ENCODE measurements around the gene KISS1.

KISS1 gene

DNA sequence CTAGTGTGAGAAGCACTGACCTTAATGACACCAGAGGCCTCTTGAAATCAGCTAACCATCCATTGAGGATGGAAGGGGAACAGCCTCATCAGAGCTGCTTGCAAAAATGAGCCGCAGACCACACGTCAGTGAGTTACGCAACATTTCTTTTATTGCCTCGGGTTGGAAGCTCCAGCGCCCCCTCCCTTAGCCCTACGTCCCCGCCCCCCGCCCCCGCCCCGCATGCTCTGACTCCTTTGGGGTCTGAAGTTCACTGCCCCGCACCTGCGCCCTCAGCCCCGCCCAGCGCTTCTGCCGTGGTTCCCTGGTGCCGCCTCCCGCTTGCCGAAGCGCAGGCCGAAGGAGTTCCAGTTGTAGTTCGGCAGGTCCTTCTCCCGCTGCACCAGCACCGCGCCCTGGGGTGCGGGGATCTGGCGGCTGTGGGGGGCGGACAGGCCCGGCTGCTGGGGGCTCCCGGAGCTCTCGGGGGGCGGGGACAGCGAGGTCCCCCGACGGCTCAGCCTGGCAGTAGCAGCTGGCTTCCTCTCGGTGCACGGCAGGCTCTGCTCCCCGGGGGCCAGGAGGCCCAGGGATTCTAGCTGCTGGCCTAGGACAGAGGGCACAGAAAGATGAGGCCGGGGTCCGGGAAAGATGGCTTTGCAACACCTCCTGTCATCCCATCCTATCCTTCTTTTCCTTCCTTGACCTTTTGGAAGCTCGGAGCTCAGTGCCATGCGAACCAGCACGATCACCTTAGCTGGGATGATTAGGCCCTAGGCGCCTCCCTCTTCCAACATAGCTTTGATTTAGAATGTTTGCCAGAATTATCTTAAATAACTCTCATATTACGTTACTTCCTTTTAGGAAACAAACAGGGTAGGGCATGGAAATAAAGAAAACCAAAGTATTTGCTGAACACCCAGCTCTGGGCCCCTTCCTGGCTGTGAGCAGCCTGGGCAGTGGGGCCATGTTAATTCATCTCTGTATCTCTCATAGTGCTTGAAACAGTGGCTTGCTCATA lies 5.8 kb downstream of the KISS1 start:
- no peak for DNase-seq

DNA sequence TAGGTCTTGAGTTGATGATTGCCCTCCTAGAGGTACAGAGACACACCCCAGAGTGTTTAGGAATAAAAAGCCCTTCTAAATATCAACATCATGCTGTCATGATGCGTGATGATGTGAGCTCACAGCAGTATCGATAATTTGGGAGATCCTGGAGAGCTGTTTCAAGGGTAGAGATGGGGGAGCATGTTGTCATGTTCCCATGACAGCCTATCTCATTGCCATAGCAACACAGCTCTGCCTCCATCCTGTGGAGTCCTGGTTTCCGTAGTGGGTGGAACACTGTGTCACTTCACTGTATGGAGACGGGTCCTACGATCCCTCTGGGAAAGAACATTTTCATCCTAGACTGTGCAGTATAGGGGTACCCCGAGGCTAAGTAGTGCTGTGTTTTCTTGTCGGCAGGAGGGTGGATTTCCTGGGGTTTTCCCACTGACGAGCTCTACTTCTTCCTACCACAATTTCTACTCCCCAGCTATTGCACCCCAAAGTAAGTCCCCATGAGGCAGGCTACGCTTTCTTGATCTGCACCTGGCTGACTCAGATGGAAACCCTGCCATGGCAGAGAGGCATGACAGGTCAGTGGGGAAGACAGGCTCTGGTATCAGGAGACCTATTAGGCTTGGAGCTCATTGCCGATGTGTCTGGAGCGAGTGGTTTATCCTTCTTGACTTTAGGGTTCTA lies 7.2 kb downstream of the KISS1 start:
- DNase-seq = no peak

DNA sequence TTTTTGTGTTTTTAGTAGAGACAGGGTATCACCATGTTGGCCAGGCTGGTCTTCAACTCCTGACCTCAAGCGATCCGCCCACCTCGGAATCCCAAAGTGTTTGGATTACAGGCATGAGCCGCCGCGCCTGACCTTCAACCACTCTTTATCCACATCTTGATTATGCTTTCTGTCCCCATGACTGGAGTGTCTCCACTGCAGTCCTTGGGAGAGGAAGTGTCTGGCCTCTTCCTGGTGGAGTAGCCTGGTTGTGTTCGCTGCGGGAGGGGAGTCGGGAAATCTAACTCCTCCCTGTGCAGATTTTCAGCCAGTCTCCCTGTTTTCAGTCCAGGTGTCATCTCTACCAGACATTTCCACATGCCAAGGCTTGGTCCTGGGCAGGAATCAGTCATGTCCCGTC lies 9.7 kb downstream of the KISS1 start:
- DNase-seq = no peak

DNA sequence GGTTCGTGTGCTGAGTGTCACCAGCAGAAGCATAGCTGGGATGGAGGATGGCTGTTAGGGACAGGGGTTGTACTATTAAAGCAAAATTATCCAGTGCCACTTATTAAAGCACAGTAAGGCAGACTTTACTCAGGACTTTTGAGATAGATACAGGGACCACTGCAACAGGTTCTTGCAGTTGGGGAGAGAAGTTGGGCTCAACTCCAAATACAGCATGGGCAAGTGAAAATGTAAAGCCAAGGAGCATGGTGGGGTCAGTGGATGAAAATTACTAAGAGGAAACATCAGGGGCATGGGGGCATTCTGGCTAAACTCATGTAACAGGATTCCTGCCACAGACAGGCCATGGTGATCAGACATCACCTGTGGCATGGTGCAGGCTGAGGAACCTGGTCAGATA lies 15.2 kb downstream of the KISS1 start:
- DNase-seq = no peak

DNA sequence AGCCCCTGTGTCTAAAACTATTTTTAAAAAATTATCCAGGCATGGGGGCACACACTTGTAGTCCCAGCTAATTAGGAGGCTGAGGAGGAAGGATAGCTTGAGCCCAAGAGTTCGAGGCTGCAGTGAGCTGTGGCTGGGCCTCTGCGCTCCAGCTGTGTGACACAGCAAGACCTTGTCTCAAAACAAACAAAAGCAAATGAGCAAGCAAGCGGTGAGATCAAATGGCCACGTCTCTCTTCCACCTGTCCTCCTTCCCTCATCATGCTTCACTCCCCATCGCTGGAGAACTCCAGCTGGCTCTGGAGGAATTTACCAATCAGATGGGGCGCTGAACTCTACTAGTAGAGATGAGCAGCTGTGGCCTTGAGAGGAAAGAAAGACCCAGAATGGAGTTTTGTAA lies 16.2 kb downstream of the KISS1 start:
- DNase-seq = no peak

DNA sequence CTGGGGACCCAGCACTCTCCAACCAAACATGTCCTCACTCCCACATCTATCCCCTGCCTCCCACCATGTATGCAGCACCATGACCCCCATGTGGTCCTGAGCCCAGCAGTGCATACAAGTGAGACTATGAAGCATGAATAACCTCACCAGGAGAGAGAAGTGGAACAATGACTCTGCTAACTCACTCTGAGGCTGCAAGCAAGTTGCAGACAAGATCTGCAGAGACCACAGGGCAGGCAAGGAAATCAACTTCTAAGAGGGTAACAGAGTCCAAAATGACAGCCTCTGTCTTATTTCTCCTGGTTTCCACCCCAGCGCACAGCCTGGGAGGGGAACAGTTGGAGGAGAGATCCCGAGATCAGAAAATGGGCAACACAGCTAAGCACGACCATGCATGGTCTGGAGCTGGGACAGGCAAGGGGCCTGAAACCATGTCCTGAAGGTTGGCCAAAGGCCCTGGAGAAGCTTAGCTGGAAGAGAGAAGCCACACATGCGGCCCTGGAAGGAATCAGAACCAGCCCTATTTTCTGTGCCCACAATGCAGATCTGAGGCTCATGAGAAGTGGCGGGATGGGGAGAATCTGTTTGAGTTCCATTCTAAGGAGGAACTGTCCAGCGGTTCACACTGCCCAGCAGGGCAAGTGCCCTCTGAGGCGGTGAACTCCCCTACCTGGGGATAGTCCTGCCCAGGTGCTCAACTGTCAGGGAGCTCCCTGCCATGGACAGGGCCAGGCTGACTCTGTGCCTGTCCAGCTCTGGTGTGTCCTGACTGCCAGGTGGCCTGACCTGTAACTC lies 17.6 kb downstream of the KISS1 start:
- no peak for DNase-seq

DNA sequence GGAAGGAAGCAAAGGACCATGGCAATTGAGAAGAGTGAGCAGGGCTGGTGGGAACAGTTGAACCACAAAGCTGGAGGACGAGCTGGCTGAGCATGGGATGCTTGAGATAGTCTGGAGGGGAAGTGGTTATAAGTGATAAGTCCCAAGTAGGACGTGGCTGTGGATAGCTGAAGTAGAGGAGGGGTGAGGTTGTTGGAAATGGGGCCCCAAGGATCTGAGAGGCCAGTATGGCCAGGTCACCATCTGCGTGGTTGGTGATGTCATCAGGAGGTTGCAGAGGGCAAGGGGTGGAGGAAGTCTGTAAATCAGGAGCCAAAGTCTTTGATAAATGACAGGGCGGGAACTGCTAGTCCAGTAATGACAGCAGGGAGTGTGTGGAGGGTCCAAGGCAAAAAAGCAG lies 19.2 kb downstream of the KISS1 start:
- DNase-seq = no peak

DNA sequence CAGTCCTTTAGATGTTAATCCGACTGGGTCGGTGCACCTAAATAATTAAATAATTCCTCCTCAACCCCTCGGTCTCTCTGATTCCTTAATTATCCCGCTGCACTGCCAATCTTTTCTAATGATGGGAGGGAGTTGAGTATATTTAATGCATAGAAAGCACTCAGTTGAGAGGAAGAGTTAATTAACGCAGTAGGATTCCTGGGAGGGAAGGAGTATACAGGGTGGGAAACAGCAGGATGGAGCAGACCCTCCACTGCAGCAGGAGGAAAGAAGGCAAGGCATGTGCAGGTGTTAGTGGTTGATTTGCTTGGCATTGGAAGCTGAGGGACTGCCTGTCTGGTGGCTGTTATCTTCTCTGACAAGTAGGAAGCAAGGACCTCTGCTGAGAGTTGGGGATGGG lies 20.2 kb downstream of the KISS1 start:
- DNase-seq = no peak

DNA sequence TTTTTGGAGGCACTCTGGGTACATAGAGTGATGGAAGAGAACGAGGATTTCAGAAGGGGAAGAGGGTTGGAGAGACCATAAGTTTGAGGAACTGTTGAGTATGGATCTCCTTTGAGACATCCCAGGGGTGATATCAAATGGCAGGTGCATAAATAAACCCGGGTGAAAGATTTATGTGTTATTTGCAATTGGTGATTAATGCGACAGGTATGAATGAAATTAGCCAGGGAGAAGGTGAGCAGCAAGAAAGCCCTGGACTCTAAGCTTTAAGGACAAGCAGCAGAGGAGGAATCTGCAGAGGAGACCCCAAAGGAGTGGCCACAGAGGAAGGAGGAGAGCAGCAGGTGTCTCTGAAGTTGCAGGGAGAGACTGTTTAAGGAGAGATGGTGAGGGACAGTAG lies 21.3 kb downstream of the KISS1 start:
- no peak for DNase-seq

DNA sequence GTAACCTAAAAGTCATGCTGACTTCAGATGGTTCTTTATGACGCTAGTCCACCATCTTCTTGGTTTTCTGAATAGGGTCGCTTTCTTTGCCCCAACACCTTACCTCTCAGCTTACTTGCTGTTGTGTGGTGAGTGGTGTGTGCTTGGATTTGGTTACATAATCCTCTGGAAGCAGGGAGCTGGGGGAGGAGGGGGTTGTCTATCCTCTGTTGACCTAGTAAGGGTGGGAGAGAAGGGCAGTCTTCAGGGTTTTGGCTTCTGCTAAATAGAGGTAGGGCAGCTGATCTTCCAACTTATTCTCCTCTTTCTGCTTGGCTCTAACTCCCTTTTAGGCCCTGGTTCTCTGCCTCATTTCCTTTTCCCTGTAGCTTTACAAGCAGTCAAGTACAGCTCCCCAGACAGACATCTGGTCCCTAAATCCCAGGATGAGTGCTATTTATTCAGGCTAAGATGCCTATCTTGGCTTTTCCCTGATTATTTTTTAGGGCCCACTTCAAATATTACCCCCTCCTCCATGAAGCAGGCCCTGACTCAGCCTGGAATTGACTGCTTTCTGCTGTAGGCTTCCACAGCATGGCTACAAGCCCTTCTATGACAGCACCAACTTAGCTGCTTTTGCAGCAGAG lies 23.8 kb downstream of the KISS1 start:
- DNase-seq = no peak

DNA sequence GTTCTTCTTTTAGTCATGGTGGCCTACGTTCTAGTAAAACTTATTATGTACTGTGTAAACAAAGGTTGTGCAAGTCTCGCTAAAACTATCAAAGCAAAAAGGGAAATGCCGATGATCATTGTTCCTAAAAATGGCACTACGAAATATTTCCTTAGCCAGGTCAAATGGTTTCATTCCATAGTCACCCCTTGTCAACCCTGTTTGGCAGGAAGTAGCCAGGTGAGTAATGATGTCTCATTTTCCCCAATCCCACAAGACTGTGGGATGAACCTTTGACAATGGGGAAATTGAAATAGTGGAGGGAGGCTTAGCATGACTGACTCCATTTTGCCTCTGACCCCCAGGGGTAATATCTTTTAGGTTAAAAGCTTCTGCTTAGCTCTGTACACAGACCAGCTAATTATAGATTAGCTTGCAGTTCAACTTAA lies 24.5 kb downstream of the KISS1 start:
- no peak for DNase-seq

DNA sequence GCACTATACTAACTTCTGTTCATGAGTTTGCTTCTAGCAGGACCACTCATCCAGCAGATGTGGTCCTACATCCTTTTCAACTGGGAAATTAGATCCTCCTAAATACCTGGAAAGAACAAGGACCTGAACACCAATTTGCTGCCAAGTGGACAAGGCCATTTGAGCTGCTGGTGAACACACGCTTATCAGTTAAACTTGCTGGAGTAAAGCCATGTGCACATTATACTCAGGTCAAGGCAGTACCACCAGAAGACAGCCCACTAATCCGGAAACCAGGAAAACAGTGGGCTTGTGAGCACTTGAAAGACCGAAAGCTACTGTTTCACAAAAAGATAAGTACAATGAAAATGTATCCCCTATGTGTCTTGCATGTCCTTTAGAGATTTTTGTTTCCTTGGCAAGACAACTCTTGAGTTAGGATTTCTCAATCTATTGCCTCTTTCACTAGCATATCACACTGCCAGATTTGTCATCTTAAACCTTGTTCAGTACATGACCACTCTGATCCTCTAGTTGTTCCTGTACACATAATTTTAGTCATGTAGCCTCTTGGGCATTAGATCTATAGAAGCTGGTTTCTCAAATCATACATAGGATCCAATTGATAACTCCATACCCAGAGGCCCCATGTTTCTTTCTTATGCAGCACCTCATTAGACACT lies 25.7 kb downstream of the KISS1 start:
- no peak for DNase-seq

DNA sequence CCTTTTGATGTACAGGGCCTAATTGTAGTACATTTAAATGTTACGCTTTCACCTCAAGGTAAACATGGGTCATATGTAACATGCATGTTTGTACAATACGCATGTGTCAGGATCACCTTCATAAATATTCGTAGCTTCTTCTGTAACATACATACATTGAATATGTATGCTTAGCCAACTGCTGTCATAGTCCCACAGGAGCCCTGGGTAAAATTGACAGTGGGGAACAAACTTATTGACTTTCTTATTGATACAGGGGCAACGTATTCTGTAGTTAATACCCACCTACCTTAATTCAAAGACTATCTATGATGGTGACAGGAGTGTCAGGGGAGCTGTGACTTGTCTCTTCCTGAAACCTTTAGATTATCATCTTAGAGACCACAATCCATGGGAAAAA lies 26.4 kb downstream of the KISS1 start:
- no peak for DNase-seq

DNA sequence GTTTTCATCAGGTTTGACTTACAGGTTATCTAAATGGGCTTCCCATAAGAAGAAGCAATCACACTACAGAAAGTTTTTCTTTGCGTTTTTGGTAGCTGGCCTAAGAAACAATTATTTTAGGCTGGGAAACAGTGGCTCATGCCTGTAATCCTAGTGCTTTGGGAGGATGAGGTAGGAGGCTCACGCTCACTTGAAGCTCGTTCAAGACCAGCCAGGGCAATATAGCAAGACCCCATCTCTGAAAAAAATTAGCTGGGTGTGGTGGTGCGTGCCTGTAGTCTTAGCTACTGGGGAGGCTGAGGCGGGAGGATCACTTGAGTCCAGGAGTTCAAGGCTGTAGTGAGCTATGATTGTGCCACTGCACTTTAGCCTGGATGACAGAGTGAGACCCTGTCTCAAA lies 28.6 kb downstream of the KISS1 start:
- no peak for DNase-seq

DNA sequence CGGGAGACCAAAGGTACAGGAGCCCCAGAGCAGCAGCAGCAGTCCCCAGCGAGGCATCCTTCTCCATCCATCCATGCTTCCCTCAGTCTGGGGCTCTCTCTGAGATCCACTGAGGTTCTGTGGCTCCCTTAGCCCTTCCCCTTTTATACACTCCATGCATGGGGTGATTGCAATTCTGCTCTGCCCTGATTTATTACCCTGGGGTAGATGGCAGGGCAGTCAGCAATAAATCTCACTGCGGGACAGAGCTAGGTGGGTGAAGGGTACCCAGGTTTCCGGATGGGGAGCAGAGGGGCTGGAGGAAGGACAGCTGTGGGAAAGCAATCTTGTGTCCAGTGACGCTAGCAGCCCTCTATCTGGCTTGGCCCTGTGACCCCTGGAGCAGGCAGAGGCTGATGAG lies 30.1 kb downstream of the KISS1 start, which contains the start of gene REN:
Gene REN (minus strand): TSS at position 119 of the 400 bp plus-strand sequence. CDS start 44 bp downstream, at position 75.
- DNase-seq = no peak

DNA sequence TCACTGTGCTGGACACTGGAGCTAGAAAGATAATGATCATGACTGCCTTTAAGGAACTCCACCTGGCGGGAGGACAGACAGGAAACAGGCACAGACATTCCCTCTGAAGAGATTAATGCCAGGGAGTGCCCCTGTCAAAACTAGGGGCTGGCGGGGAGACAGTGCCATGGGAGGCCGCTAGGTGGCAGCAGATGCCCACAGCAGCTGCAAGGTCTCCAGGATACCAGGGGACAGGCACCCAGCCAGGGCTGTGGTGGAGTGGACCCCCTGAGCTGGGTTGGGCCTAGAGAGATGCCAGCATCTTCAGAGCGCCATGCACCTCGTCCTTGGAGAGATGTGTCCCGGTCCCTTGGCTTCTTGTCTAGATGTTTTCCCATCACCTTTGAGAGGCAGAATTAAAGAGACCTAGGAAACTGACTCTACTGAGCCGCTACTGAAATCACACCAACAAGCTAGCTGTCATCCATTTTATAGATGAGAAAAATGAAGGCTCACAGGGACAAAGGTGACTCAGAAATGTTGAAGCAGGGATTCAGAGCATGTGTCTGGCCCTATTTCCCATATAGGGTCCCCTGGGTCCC lies 33.7 kb downstream of the KISS1 start:
- peak; percentile 80 to 82 for DNase-seq

DNA sequence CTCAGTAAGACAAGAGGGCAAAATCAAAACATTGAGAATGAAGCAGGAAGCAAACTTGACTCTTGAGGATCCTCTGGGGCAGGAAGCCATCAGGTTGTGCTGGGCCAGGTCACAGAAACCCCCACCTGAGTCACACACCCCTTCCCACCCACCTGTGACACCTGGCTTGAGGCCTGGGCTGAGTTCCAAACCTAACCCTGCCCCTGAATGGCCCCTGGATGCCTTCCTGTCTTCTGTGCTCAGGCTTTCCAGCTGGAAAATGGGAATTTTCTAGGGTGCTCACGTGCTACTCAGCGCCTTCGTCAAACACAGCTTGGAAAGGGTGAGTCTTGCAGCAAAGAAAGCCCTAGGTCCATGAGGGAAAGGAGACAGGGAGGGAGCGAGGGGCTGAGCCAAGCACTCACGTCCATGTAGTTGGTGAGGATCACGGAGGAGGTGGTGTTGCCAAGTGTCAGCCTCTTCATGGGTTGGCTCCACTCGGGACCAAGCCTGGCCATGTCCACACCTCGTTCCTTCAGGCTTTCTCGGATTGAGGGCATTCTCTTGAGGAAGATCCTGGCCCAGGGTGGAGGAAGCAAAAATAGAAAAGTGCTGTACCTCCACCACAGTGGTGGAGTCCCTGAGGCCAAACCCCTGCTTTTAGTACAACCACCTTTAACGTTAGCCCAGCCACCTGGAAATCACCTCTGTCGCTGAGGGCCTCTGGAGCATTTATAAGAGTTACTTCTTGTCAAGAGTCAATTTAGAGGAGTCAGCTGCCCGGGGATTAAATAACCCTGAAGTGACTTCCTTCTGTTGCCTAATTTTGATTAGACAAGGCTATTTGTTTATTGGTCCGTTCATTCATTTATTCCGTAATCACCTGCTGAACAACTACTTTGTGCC lies 34.4 kb downstream of the KISS1 start:
- DNase-seq = no peak

DNA sequence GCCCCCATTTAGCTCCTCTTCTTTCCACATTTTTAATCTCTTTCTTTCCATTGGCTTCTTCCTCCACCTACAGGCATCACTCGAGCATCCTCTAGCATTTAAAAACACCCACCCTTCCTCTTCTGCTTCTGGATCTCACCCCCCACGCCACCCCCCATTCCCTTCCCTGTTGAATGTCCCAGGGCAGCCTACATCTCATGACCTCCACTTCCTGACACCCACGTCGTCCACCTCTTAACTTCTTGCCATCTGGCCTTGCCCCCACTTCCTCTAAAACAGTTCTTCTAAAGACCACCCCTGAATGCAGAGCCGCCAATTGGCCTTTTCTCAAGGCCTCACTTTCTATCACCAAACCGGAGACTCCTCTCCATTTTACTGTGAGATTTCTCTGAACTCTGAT lies 38.3 kb downstream of the KISS1 start:
- no peak for DNase-seq

DNA sequence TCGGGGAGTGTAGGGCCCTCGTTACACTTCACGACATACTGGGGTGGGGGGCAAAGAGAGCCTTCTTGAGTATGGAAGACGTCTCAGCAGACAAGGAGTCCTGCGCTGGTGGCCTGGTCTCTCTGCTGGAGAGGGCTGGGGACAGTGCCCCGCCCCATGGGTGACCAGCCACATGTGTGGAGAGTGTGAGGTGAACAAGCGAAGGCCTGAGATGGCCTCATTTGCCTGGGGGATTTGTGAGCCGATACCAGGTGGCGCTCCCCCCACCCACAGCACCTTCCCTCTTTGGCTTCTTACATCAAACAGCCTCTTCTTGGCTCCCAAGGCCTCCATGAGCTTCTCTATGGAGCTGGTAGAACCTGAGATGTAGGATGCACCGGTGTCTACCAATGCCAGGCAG lies 40.4 kb downstream of the KISS1 start:
- DNase-seq = no peak

DNA sequence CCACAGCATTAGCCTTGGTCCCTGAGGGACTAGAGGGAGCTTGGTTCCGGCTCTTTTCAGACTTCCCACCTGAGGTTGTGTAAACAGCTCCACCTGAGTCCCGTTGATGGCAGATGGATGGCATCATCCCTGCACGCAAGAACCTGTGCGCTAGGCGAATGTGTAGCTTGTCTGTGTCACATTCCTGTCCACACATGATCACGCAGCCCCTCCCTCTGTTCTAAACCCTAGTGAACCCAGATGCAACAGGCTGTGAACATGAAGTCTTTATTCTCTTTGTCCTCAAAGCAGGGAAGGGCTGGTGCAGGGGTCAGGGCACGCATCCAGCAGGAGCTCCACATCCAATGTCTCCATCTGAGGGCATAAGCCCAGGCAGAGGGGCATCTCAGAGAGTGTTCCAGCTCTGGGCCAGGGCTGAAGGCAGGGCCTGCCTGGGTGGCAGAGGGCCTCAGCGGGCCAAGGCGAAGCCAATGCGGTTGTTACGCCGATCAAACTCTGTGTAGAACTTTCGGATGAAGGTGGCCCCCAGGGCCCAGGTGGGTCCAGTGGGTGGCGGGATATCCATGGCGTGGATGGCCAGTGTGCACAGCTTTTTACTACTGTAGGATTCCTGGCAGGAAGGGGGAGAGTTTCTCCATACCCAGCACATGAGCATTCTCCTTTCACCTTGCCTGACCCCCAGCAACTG lies 41.6 kb downstream of the KISS1 start:
- no peak for DNase-seq

Data from stimulated activated CD4-positive, alpha-beta T cell treated with anti-CD3 and anti-CD28 coated beads, Interleukin-2, amount 100 ng/mL, for 48 hours (primary cell).